GM19372 (cell line): ENCODE data around the gene SOX10.

ENCODE experiments used
- ATAC-seq: cut with Tn5 transposase; IDR thresholded peaks from one replicate; pipeline ENCODE4 v1.9.1; 2021; ENCODE audit warnings: mild to moderate bottlenecking, low read depth, moderate library complexity; ENCODE audit not compliant: unreplicated experiment

The SOX10 gene

GRCh38 chr22:37933711-37934376 is 50.5 kb downstream of the SOX10 start:
- ATAC-seq = no peak

- no peak for ATAC-seq
These were observed 51.4 kb downstream of the SOX10 start for GRCh38 chr22:37932821-37933578.

GRCh38 chr22:37932401-37932800 is 52.0 kb downstream of the SOX10 start:
- ATAC-seq = no peak

- ATAC-seq = no peak
These were observed 52.4 kb downstream of the SOX10 start for GRCh38 chr22:37931893-37932389.

- no peak for ATAC-seq
These were observed 53.4 kb downstream of the SOX10 start for GRCh38 chr22:37930952-37931440.

GRCh38 chr22:37930270-37930951 is 53.9 kb downstream of the SOX10 start:
- no peak for ATAC-seq

GRCh38 chr22:37929390-37929789 is 55.0 kb downstream of the SOX10 start:
- no peak for ATAC-seq

- no peak for ATAC-seq
These were observed 56.8 kb downstream of the SOX10 start for GRCh38 chr22:37927637-37927936.

- ATAC-seq = no peak
These were observed 57.4 kb downstream of the SOX10 start for GRCh38 chr22:37926771-37927636.

- ATAC-seq = no peak
These were observed 58.0 kb downstream of the SOX10 start for GRCh38 chr22:37926358-37926757.

GRCh38 chr22:37925767-37926166 is 58.6 kb downstream of the SOX10 start:
- ATAC-seq = no peak

GRCh38 chr22:37925330-37925729 is 59.0 kb downstream of the SOX10 start:
- ATAC-seq = no peak

- ATAC-seq = no peak
These were observed 59.8 kb downstream of the SOX10 start for GRCh38 chr22:37924386-37925065.

- ATAC-seq = no peak
These were observed 60.4 kb downstream of the SOX10 start for GRCh38 chr22:37923927-37924326.
